Ishikawa (cell line): ENCODE measurements around the gene LRCOL1.

Experiments used
- EGR1 ChIP-seq: IDR thresholded peaks from 2 replicates; pipeline ENCODE4 v1.6.1; 2012
- EP300 ChIP-seq: IDR thresholded peaks from 2 replicates; pipeline ENCODE4 v1.6.1; 2012; ENCODE audit warnings: borderline replicate concordance
- NFIC ChIP-seq: IDR thresholded peaks from 2 replicates; pipeline ENCODE4 v1.6.1; 2012
- RAD21 ChIP-seq: IDR thresholded peaks from 2 replicates; pipeline ENCODE4 v1.6.1; 2012; ENCODE audit warnings: low read depth
- TF ChIP-seq, protein P1 (sequence below): IDR thresholded peaks from 2 replicates; pipeline ENCODE4 v1.6.1; 2012; ENCODE audit warnings: low read depth, mild to moderate bottlenecking
- TF ChIP-seq, protein P2 (sequence below): IDR thresholded peaks from 2 replicates; pipeline ENCODE4 v1.6.1; 2012
- TF ChIP-seq, protein P3 (sequence below): IDR thresholded peaks from 2 replicates; pipeline ENCODE4 v1.6.1; 2012

- no peak for TF ChIP-seq EP300
- no peak for TF ChIP-seq NFIC
- no peak for TF ChIP-seq EGR1
- TF ChIP-seq RAD21 = no peak
- TF ChIP-seq, protein P1, sequence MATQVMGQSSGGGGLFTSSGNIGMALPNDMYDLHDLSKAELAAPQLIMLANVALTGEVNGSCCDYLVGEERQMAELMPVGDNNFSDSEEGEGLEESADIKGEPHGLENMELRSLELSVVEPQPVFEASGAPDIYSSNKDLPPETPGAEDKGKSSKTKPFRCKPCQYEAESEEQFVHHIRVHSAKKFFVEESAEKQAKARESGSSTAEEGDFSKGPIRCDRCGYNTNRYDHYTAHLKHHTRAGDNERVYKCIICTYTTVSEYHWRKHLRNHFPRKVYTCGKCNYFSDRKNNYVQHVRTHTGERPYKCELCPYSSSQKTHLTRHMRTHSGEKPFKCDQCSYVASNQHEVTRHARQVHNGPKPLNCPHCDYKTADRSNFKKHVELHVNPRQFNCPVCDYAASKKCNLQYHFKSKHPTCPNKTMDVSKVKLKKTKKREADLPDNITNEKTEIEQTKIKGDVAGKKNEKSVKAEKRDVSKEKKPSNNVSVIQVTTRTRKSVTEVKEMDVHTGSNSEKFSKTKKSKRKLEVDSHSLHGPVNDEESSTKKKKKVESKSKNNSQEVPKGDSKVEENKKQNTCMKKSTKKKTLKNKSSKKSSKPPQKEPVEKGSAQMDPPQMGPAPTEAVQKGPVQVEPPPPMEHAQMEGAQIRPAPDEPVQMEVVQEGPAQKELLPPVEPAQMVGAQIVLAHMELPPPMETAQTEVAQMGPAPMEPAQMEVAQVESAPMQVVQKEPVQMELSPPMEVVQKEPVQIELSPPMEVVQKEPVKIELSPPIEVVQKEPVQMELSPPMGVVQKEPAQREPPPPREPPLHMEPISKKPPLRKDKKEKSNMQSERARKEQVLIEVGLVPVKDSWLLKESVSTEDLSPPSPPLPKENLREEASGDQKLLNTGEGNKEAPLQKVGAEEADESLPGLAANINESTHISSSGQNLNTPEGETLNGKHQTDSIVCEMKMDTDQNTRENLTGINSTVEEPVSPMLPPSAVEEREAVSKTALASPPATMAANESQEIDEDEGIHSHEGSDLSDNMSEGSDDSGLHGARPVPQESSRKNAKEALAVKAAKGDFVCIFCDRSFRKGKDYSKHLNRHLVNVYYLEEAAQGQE = no peak
- TF ChIP-seq, protein P2, sequence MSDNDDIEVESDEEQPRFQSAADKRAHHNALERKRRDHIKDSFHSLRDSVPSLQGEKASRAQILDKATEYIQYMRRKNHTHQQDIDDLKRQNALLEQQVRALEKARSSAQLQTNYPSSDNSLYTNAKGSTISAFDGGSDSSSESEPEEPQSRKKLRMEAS = no peak
- TF ChIP-seq, protein P3, sequence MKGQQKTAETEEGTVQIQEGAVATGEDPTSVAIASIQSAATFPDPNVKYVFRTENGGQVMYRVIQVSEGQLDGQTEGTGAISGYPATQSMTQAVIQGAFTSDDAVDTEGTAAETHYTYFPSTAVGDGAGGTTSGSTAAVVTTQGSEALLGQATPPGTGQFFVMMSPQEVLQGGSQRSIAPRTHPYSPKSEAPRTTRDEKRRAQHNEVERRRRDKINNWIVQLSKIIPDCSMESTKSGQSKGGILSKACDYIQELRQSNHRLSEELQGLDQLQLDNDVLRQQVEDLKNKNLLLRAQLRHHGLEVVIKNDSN = no peak
These were observed 43.8 kb downstream of the LRCOL1 start for GRCh38 chr12:132566516-132567131.
